ENCODE data around the gene SLC34A3.

SLC34A3 gene

DNA sequence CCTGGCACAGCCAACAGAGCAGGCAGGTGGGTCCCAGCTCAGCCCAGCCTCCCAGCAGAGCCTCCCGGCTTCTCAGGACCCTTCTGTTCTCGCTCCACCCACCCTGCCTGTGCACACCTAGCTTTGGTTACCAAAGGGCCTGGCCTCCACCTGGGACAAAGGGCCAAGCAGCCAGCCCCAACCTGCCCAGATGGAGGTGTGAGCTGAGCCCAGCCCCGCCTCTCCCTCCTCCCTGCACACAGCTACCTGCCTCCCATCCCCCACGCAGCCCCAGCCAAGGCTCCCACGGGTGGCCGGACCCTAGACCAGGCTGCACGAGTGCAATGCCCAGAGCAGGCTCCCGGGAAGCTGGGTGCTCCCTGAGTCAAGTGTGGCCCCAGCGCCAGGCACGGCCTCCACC lies 35.8 kb upstream of the SLC34A3 start:
- TF ChIP-seq, protein P1, sequence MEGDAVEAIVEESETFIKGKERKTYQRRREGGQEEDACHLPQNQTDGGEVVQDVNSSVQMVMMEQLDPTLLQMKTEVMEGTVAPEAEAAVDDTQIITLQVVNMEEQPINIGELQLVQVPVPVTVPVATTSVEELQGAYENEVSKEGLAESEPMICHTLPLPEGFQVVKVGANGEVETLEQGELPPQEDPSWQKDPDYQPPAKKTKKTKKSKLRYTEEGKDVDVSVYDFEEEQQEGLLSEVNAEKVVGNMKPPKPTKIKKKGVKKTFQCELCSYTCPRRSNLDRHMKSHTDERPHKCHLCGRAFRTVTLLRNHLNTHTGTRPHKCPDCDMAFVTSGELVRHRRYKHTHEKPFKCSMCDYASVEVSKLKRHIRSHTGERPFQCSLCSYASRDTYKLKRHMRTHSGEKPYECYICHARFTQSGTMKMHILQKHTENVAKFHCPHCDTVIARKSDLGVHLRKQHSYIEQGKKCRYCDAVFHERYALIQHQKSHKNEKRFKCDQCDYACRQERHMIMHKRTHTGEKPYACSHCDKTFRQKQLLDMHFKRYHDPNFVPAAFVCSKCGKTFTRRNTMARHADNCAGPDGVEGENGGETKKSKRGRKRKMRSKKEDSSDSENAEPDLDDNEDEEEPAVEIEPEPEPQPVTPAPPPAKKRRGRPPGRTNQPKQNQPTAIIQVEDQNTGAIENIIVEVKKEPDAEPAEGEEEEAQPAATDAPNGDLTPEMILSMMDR (IDR thresholded peaks at IDR 0.05; ENCODE audit: low read length), result no peak
- no peak for TF ChIP-seq EZH2 (IDR thresholded peaks at IDR 0.05; ENCODE audit: borderline replicate concordance, low read length)
- no peak overlapping the region for H2AFZ ChIP-seq (ENCODE audit: low read length)
- H3K4me1 ChIP-seq (ENCODE audit: insufficient read depth, low read length, severe bottlenecking), result peaks cover 8% of the 10 kb centered on the region
- no peaks in the 10 kb centered on the region for H3K9me2 ChIP-seq (ENCODE audit: low read depth, low read length)
- no peak overlapping the region for H3K27ac ChIP-seq (ENCODE audit: low read depth, low read length, poor library complexity, severe bottlenecking)
- no peak overlapping the region for H3K9ac ChIP-seq (ENCODE audit: low read length)
- no peaks in the 10 kb centered on the region for H3F3A ChIP-seq (ENCODE audit: insufficient read depth, low read length)
- H4K20me1 ChIP-seq (ENCODE audit: insufficient read depth, low read length), result no peaks in the 10 kb centered on the region
- H3K36me3 ChIP-seq (ENCODE audit: insufficient read depth, low read length), result peaks cover 10% of the 10 kb centered on the region
- H3K4me2 ChIP-seq (ENCODE audit: low read length), result no peak overlapping the region
- H3K4me3 ChIP-seq (ENCODE audit: low read depth, low read length, poor library complexity, severe bottlenecking), result no peak overlapping the region
- H3K9me3 ChIP-seq (ENCODE audit: low read length), result no peaks in the 10 kb centered on the region
- peaks cover 13% of the 10 kb centered on the region for H3K27me3 ChIP-seq (ENCODE audit: insufficient read depth, low read length)
- H3K79me2 ChIP-seq (ENCODE audit: insufficient read depth, low read length), result no peaks in the 10 kb centered on the region

DNA sequence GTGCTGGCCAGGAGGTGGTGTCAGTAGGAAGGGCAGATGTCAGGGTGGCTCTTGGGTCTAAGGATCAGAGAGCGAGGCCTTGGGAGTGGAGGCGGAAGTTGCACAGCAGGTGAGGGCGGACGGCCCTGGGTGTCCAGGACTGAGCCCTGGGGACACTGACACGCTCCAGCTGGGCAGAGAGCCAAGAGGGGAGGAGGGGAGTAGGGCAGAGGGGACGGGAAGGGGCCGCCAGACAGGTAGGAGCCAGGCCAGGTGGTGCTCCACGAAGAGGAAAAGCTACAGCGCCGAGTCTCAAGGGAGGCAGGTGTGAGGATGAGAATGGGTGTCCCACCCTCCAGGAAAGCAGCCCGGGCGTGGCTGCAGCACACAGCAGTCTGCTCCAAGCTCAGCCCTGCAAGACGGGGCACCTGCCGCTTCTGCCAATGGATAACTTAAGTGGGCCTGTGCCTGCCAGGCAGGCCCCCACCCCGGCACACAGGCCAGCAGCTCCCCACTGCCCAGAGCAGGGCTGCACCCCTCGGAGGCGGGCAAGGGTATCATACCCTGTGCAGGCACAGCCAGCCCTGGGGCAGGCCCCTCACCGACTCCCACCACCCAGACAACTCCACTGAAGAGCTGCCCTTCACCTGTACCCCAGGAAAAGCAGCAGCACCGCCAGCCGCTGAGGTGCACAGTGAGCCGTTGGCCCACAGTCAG lies 35.0 kb upstream of the SLC34A3 start:
- peaks cover 2% of the 10 kb centered on the region; the same call in 1 of the 2 replicates for H3K36me3 ChIP-seq (ENCODE audit: insufficient read depth, low read length)
- TF ChIP-seq, protein P1 (IDR thresholded peaks at IDR 0.05; ENCODE audit: low read length), result no peak
- no peak for TF ChIP-seq EZH2 (IDR thresholded peaks at IDR 0.05; ENCODE audit: borderline replicate concordance, low read length)
- no peak overlapping the region for H3K4me3 ChIP-seq (ENCODE audit: low read depth, low read length, poor library complexity, severe bottlenecking)
- H3K9me2 ChIP-seq (ENCODE audit: low read depth, low read length), result no peaks in the 10 kb centered on the region
- peaks cover 13% of the 10 kb centered on the region for H3K27me3 ChIP-seq (ENCODE audit: insufficient read depth, low read length)
- no peaks in the 10 kb centered on the region for H3K9me3 ChIP-seq (ENCODE audit: low read length)
- H4K20me1 ChIP-seq (ENCODE audit: insufficient read depth, low read length), result no peaks in the 10 kb centered on the region
- no peak overlapping the region for H3K9ac ChIP-seq (ENCODE audit: low read length)
- no peaks in the 10 kb centered on the region for H3F3A ChIP-seq (ENCODE audit: insufficient read depth, low read length)
- peaks cover 6% of the 10 kb centered on the region for H3K4me1 ChIP-seq (ENCODE audit: insufficient read depth, low read length, severe bottlenecking)
- no peaks in the 10 kb centered on the region for H3K79me2 ChIP-seq (ENCODE audit: insufficient read depth, low read length)
- no peak overlapping the region for H2AFZ ChIP-seq (ENCODE audit: low read length)
- H3K27ac ChIP-seq (ENCODE audit: low read depth, low read length, poor library complexity, severe bottlenecking), result no peak overlapping the region
- H3K4me2 ChIP-seq (ENCODE audit: low read length), result no peak overlapping the region

DNA sequence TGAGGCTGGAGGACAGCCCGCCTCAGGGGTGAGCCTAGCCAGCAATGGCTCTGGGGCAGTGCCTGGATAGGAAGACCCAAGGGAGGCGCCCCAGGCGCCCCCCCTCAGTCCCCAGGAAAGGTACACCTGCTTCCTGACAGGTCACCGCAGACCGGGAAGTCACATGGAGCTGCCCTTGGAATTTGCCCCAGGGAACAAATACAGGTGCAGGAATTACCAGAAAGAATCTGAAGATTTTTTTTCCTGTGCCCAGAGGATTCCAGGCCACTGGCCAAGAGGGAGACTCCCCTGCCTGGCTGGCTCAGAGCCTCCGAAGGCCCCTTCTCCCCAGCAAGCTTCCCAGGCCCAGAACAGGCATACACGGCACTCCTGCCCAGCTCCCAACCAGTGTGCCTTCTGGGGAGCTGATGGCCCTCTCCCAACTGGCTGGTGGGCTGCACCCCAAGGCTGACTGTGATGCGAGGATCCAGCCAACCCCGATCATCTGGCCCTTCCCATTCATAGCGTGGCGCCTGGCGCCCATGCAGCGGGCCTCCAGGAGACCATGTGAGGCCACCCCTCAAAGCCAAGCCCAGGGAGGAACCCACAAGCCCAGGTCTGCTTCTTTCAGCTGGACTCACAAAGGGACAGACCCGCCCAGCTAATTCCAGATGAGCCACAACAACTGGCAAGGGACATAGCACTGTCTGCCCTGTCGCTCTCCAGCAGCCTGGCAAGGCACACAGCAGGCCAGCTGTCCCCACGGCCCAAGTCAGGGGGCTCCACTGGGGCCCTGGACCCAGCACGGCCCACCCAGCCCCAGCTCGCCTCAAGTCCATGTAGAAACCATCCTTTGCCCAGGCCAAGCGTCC lies 32.4 kb upstream of the SLC34A3 start:
- Histone ChIP-seq H2AFZ (ENCODE audit: low read length) (no peak overlapping the region), H3K27me3 (ENCODE audit: insufficient read depth, low read length) (peaks cover 13% of the 10 kb centered on the region), H3K9me3 (ENCODE audit: low read length) (no peaks in the 10 kb centered on the region), H3K27ac (ENCODE audit: low read depth, low read length, poor library complexity, severe bottlenecking) (no peak overlapping the region), H4K20me1 (ENCODE audit: insufficient read depth, low read length) (no peaks in the 10 kb centered on the region), H3K9me2 (ENCODE audit: low read depth, low read length) (no peaks in the 10 kb centered on the region), H3K4me1 (ENCODE audit: insufficient read depth, low read length, severe bottlenecking) (peaks cover 28% of the 10 kb centered on the region), H3K79me2 (ENCODE audit: insufficient read depth, low read length) (no peaks in the 10 kb centered on the region), H3K9ac (ENCODE audit: low read length) (no peak overlapping the region), H3K4me2 (ENCODE audit: low read length) (no peak overlapping the region), H3K4me3 (ENCODE audit: low read depth, low read length, poor library complexity, severe bottlenecking) (no peak overlapping the region), H3K36me3 (ENCODE audit: insufficient read depth, low read length) (no peaks in the 10 kb centered on the region), H3F3A (ENCODE audit: insufficient read depth, low read length) (no peaks in the 10 kb centered on the region)
- TF ChIP-seq, protein P1 (IDR thresholded peaks at IDR 0.05; ENCODE audit: low read length), result no peak
- no peak for TF ChIP-seq EZH2 (IDR thresholded peaks at IDR 0.05; ENCODE audit: borderline replicate concordance, low read length)
